ENCODE results near the gene C3orf22.

The C3orf22 gene

DNA sequence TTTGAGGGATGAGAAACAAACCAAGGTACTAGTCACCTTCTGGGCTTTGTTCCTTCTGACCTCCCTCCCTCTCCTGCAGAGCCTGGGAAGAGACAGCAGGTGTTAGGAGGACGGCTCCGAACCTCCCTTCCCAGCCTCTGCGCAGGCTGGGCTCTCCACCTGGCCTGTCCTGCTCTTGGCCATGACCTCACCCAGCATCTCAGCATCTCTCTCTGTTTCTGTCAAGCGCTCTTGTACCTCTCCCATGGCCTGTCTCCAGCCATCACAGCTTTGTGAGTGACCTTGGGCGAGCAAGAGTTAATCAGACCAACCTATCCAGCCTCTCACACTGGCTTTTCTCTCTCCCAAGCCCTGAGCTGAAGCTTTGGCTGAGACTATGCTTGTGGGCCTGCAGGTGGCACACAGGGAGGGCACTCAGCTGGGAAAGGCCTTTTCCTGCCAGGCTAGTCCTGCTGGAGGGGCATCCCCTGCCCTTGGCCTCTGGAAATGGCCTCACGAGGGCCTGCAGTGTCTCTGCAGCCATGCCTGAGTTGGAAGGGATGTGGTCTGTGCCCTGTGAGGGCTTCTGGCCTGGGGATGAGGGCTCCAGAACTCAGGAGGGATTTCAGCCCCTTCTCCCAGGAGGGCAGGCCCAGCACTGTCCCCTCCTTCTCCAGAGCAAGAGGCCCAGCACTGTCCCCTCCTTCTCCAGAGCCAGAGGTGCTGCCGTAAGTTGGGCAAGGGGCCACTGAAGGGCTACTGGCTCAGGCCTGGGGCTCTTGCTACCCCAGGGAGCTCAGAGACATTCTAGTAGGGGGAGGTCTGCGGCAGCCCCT is 32.7 kb downstream of the C3orf22 start:
- no peak overlapping the region for H2BK5ac ChIP-seq (ENCODE audit: low read depth, low read length, poor library complexity, severe bottlenecking)
- peaks cover 30% of the 10 kb centered on the region for H3K4me1 ChIP-seq (ENCODE audit: control insufficient read depth, insufficient read depth, low read depth, low read length)
- H3K27me3 ChIP-seq (ENCODE audit: control insufficient read depth in 1 of 2, insufficient read depth in 1 of 2, low read length in 2 of 2), result peaks cover 40 to 48% of the 10 kb centered on the region in 2 experiments
- no peak overlapping the region for H3K9ac ChIP-seq (ENCODE audit: low read length)
- H3K4ac ChIP-seq (ENCODE audit: low read depth in 1 of 2, low read length in 2 of 2), result no peak overlapping the region
- H3K36me3 ChIP-seq (ENCODE audit: control insufficient read depth in 1 of 2, insufficient read depth in 2 of 2, low read depth in 1 of 2, low read length in 2 of 2), result no peaks in the 10 kb centered on the region
- H4K8ac ChIP-seq (ENCODE audit: low read length), result no peak overlapping the region
- no peak for DNase-seq
- H4K91ac ChIP-seq (ENCODE audit: low read length), result no peak overlapping the region
- no peak overlapping the region for H3K27ac ChIP-seq (ENCODE audit: low read length, poor library complexity, severe bottlenecking)
- H3K23ac ChIP-seq (ENCODE audit: low read length in 2 of 2), result no peak overlapping the region
- H3K18ac ChIP-seq (ENCODE audit: low read depth in 1 of 2, low read length in 2 of 2), result no peak overlapping the region
- no peak overlapping the region for H2AK5ac ChIP-seq (ENCODE audit: low read length, severe bottlenecking)
- H2BK120ac ChIP-seq (ENCODE audit: low read depth, low read length), result no peak overlapping the region
- H3K79me1 ChIP-seq (replicated peaks; ENCODE audit: low read length, poor library complexity, severe bottlenecking), result no peaks in the 10 kb centered on the region
- H3K4me2 ChIP-seq (ENCODE audit: low read length, poor library complexity, severe bottlenecking), result no peak overlapping the region
- H2BK15ac ChIP-seq (ENCODE audit: low read depth, poor library complexity, severe bottlenecking), result no peak overlapping the region
- no peak overlapping the region for H2AFZ ChIP-seq (ENCODE audit: low read depth, low read length)
- WGBS, result 91% methylated on average over 8 of the region's 8 CpGs
- no peaks in the 10 kb centered on the region for H3K9me3 ChIP-seq (ENCODE audit: control insufficient read depth, low read length)
- no peak overlapping the region for H3K14ac ChIP-seq (ENCODE audit: low read length in 2 of 2)
- H3K4me3 ChIP-seq (ENCODE audit: insufficient read depth in 1 of 2, low read depth in 1 of 2, low read length in 2 of 2), result no peak overlapping the region
- no peak overlapping the region for H2BK12ac ChIP-seq (ENCODE audit: low read length in 2 of 2)

DNA sequence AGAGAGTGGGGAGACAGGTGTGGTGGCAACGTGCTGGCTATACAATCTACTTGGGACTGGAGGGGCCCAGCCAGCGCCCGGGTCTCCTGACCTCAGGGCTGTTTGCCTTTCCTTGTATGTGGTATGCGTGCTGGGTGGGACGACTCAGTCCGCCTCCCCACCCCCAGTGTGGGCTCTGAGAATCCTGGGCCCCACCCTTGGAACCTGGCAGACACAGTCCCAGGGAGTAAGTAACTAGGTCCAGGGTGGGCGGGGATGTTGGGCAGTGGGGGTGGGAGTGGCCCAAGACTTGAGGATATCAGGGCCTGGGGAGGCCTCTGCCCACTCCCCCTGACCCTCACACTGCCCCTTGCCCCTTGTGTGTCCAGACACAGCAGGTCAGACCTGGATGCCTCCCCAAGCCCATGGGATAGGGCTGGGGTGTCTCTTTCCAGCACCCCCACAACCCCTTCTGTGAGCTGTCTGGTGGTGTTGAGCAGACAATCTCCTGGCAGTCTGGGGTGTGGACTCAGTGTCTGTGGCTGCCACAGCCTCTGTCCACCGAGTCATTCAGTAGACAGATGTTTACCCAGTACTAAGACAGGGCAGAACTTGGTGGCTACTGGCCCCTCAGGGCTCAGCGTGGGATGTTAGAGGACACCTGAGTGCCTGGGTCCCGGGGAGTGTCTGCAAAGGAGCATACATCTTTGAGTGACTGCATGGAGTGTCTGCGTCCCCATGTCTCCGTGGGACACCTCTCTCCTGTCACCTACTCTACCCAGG is 33.5 kb downstream of the C3orf22 start:
- H4K8ac ChIP-seq (ENCODE audit: low read length), result no peak overlapping the region
- peaks cover 43 to 44% of the 10 kb centered on the region in 2 experiments for H3K27me3 ChIP-seq (ENCODE audit: control insufficient read depth in 1 of 2, insufficient read depth in 1 of 2, low read length in 2 of 2)
- H3K23ac ChIP-seq (ENCODE audit: low read length in 2 of 2), result no peak overlapping the region
- H3K9me3 ChIP-seq (ENCODE audit: control insufficient read depth, low read length), result no peaks in the 10 kb centered on the region
- peaks cover 30% of the 10 kb centered on the region for H3K4me1 ChIP-seq (ENCODE audit: control insufficient read depth, insufficient read depth, low read depth, low read length)
- H3K9ac ChIP-seq (ENCODE audit: low read length), result no peak overlapping the region
- no peaks in the 10 kb centered on the region for H3K79me1 ChIP-seq (replicated peaks; ENCODE audit: low read length, poor library complexity, severe bottlenecking)
- no peak overlapping the region for H3K4me2 ChIP-seq (ENCODE audit: low read length, poor library complexity, severe bottlenecking)
- no peak overlapping the region for H3K27ac ChIP-seq (ENCODE audit: low read length, poor library complexity, severe bottlenecking)
- H3K4me3 ChIP-seq (ENCODE audit: insufficient read depth in 1 of 2, low read depth in 1 of 2, low read length in 2 of 2), result no peak overlapping the region
- no peaks in the 10 kb centered on the region for H3K36me3 ChIP-seq (ENCODE audit: control insufficient read depth in 1 of 2, insufficient read depth in 2 of 2, low read depth in 1 of 2, low read length in 2 of 2)
- no peak overlapping the region for H2AK5ac ChIP-seq (ENCODE audit: low read length, severe bottlenecking)
- 85% methylated on average over 11 of the region's 12 CpGs for WGBS
- no peak overlapping the region for H2BK5ac ChIP-seq (ENCODE audit: low read depth, low read length, poor library complexity, severe bottlenecking)
- no peak for DNase-seq
- H2BK120ac ChIP-seq (ENCODE audit: low read depth, low read length), result no peak overlapping the region
- H3K14ac ChIP-seq (ENCODE audit: low read length in 2 of 2), result no peak overlapping the region
- no peak overlapping the region for H3K18ac ChIP-seq (ENCODE audit: low read depth in 1 of 2, low read length in 2 of 2)
- no peak overlapping the region for H3K4ac ChIP-seq (ENCODE audit: low read depth in 1 of 2, low read length in 2 of 2)
- H4K91ac ChIP-seq (ENCODE audit: low read length), result no peak overlapping the region
- no peak overlapping the region for H2AFZ ChIP-seq (ENCODE audit: low read depth, low read length)
- no peak overlapping the region for H2BK15ac ChIP-seq (ENCODE audit: low read depth, poor library complexity, severe bottlenecking)
- no peak overlapping the region for H2BK12ac ChIP-seq (ENCODE audit: low read length in 2 of 2)

DNA sequence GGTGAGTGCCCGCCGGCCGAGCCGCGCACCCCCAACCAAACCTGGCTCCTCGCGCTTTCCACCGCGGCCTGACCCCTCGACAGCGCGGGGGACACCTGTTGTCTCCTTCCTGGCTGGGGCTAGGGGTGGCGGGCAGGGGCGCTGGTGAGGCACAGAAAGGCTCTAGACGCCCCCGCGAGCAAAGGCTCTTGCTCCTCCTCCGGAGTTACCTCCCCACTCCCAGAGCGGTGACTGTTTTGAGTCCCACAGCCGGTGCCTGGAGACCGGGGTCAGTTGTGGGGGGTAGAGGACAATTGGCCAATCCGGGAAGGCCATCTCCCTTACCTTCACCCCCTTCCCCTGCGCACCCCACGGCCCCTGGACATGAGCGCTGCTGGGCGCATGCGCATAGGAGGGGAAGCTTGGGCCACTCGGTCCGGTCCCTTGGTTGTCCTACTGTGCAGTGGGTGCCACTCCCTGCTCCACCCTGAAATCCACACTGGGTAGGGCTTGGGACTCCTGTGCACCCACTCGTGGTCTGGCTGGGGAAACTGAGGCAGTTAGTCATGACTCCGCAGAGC is 34.2 kb downstream of the C3orf22 start:
- Histone ChIP-seq H3K9me3 (ENCODE audit: control insufficient read depth, low read length) (no peaks in the 10 kb centered on the region), H3K4me2 (ENCODE audit: low read length, poor library complexity, severe bottlenecking) (peak overlapping the region; percentile 86), H3K4me1 (ENCODE audit: control insufficient read depth, insufficient read depth, low read depth, low read length) (peaks cover 27% of the 10 kb centered on the region), H2BK12ac (ENCODE audit: low read length in 2 of 2) (no peak overlapping the region), H3K4ac (ENCODE audit: low read depth in 1 of 2, low read length in 2 of 2) (no peak overlapping the region), H3K36me3 (ENCODE audit: control insufficient read depth in 1 of 2, insufficient read depth in 2 of 2, low read depth in 1 of 2, low read length in 2 of 2) (no peaks in the 10 kb centered on the region), H2BK15ac (ENCODE audit: low read depth, poor library complexity, severe bottlenecking) (no peak overlapping the region), H2BK5ac (ENCODE audit: low read depth, low read length, poor library complexity, severe bottlenecking) (no peak overlapping the region), H3K4me3 (ENCODE audit: insufficient read depth in 1 of 2, low read depth in 1 of 2, low read length in 2 of 2) (peak overlapping the region; percentile 42 to 66), H2BK120ac (ENCODE audit: low read depth, low read length) (no peak overlapping the region), H3K27ac (ENCODE audit: low read length, poor library complexity, severe bottlenecking) (no peak overlapping the region), H3K18ac (ENCODE audit: low read depth in 1 of 2, low read length in 2 of 2) (no peak overlapping the region), H4K91ac (ENCODE audit: low read length) (no peak overlapping the region), H4K8ac (ENCODE audit: low read length) (no peak overlapping the region), H3K23ac (ENCODE audit: low read length in 2 of 2) (no peak overlapping the region), H2AFZ (ENCODE audit: low read depth, low read length) (no peak overlapping the region), H3K9ac (ENCODE audit: low read length) (peak overlapping the region; percentile 6), H3K14ac (ENCODE audit: low read length in 2 of 2) (no peak overlapping the region), H2AK5ac (ENCODE audit: low read length, severe bottlenecking) (no peak overlapping the region), H3K27me3 (ENCODE audit: control insufficient read depth in 1 of 2, insufficient read depth in 1 of 2, low read length in 2 of 2) (peaks cover 49 to 51% of the 10 kb centered on the region in 2 experiments), H3K79me1 (replicated peaks; ENCODE audit: low read length, poor library complexity, severe bottlenecking) (no peaks in the 10 kb centered on the region)
- 21% methylated on average over 20 of the region's 31 CpGs for WGBS
- DNase-seq, result no peak
